K562 (cell line): ENCODE data around the gene RDH16.
"Not testable (repeated sequence)": the region's sequence is repeated elsewhere in the genome, so short reads cannot be mapped to it uniquely, and the experiment has no call there.

Experiments
- CEBPB ChIP-seq: fragments of 450-650 bp; IDR thresholded peaks from 2 replicates; pipeline ENCODE4 v1.6.1; 2016; ENCODE audit warnings: missing genetic modification characterization, missing compliant biosample characterization
- EP300 ChIP-seq: IDR thresholded peaks from 2 replicates; pipeline ENCODE4 v1.6.1; 2012; ENCODE audit warnings: low read length, improper control_type of control experiment
- FOSL1 ChIP-seq: fragments of 200-800 bp; sonication (Bioruptor generic); conservative IDR thresholded peaks from 2 replicates; pipeline ENCODE4 v1.6.1; 2016; ENCODE audit warnings: missing genetic modification characterization, missing compliant biosample characterization
- POLR2A ChIP-seq: fragments of 450-650 bp; conservative IDR thresholded peaks from 2 replicates; pipeline ENCODE4 v1.6.1; 2016
- RAD21 ChIP-seq, 2 experiments: fragments of 250-450 bp in 1 of 2; fragments of 450-650 bp in 1 of 2; sonication (Bioruptor Pico) in 1 of 2; formaldehyde crosslinking in 1 of 2; IDR thresholded peaks in 1 of 2; conservative IDR thresholded peaks in 1 of 2; 2 replicates each; pipeline versions ENCODE4 v1.4.0 to v1.8.0; 2020 to 2022; ENCODE audit warnings: mild to moderate bottlenecking in 2 of 2, moderate library complexity in 1 of 2
- RBM15 ChIP-seq: fragments of 200-400 bp; formaldehyde crosslinking; IDR thresholded peaks from 2 replicates; pipeline ENCODE4 v1.6.1; 2018; ENCODE audit warnings: mild to moderate bottlenecking, low read length, moderate library complexity; ENCODE audit not compliant: insufficient read depth
- RBM22 ChIP-seq: fragments of 200-400 bp; formaldehyde crosslinking; IDR thresholded peaks from 2 replicates; pipeline ENCODE4 v1.6.1; 2018; ENCODE audit warnings: low read length, low read depth; ENCODE audit not compliant: poor library complexity, severe bottlenecking
- RFX5 ChIP-seq: IDR thresholded peaks from 2 replicates; pipeline ENCODE4 v1.6.1; 2011; ENCODE audit warnings: low read depth, mild to moderate bottlenecking, improper control_type of control experiment, low read length
- TF ChIP-seq, protein P1 (sequence below), 2 experiments: fragments of 450-650 bp in 1 of 2; sonication (generic) in 1 of 2; formaldehyde crosslinking in 1 of 2; IDR thresholded peaks in 1 of 2; conservative IDR thresholded peaks in 1 of 2; 2 replicates each; pipeline versions ENCODE4 v1.6.1 to v1.8.1; 2016 to 2023; ENCODE audit warnings: mild to moderate bottlenecking in 2 of 2, moderate library complexity in 2 of 2, inconsistent platforms in 1 of 2, missing genetic modification reagents in 1 of 2
- TF ChIP-seq, protein P2 (sequence below), 2 experiments: IDR thresholded peaks; 2 replicates each; pipeline ENCODE4 v1.6.1; 2011; ENCODE audit warnings: borderline replicate concordance in 1 of 2, control low read depth in 1 of 2, low read depth in 1 of 2, low read length in 1 of 2, mild to moderate bottlenecking in 1 of 2, mixed read lengths in 1 of 2, moderate library complexity in 1 of 2; ENCODE audit not compliant: insufficient read depth in 1 of 2, insufficient read length in 1 of 2, poor library complexity in 1 of 2, severe bottlenecking in 1 of 2; ENCODE audit errors: extremely low read depth in 1 of 2
- TF ChIP-seq, protein P3 (sequence below), 3 experiments: IDR thresholded peaks in 2 of 3; conservative IDR thresholded peaks in 1 of 3; 2 replicates each; pipeline ENCODE4 v1.5.1; 2011 to 2012; ENCODE audit warnings: low read length in 3 of 3, mild to moderate bottlenecking in 3 of 3, control low read depth in 2 of 3, improper control_type of control experiment in 1 of 3, inconsistent platforms in 1 of 3, low read depth in 1 of 3, mixed read lengths in 1 of 3, moderate library complexity in 1 of 3; ENCODE audit not compliant: insufficient read depth in 2 of 3

DNA sequence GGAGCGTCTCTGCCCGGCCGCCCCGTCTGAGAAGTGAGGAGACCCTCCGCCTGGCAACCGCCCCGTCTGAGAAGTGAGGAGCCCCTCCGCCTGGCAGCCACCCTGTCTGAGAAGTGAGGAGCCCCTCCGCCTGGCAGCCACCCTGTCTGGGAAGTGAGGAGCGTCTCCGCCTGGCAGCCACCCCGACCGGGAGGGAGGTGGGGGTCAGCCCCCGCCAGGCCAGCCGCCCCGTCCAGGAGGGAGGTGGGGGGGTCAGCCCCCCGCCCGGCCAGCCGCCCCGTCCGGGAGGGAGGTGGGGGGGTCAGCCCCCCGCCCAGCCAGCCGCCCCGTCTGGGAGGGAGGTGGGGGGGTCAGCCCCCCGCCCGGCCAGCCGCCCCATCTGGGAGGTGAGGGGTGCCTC is 6.1 kb upstream of the RDH16 start:
- TF ChIP-seq EP300; CEBPB (tag); RBM22; RBM15; FOSL1; RFX5; RAD21 (CRISPR knock-in tag; conservative IDR thresholded peaks at IDR 0.05 in 1 of 2, IDR thresholded peaks at IDR 0.05 in 1 of 2); POLR2A: not testable (repeated sequence)
- TF ChIP-seq, protein P1, sequence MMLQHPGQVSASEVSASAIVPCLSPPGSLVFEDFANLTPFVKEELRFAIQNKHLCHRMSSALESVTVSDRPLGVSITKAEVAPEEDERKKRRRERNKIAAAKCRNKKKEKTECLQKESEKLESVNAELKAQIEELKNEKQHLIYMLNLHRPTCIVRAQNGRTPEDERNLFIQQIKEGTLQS (IDR thresholded peaks at IDR 0.05), result not testable (repeated sequence)
- TF ChIP-seq, protein P1 (CRISPR knock-in tag; conservative IDR thresholded peaks at IDR 0.05), result not testable (repeated sequence)
- TF ChIP-seq, protein P2, sequence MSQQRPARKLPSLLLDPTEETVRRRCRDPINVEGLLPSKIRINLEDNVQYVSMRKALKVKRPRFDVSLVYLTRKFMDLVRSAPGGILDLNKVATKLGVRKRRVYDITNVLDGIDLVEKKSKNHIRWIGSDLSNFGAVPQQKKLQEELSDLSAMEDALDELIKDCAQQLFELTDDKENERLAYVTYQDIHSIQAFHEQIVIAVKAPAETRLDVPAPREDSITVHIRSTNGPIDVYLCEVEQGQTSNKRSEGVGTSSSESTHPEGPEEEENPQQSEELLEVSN (IDR thresholded peaks at IDR 0.05; ENCODE audit: borderline replicate concordance in 1 of 2, extremely low read depth in 1 of 2, insufficient read depth in 1 of 2, insufficient read length in 1 of 2, low read depth in 1 of 2, low read length in 1 of 2, poor library complexity in 1 of 2, severe bottlenecking in 1 of 2), result not testable (repeated sequence)
- TF ChIP-seq, protein P3, sequence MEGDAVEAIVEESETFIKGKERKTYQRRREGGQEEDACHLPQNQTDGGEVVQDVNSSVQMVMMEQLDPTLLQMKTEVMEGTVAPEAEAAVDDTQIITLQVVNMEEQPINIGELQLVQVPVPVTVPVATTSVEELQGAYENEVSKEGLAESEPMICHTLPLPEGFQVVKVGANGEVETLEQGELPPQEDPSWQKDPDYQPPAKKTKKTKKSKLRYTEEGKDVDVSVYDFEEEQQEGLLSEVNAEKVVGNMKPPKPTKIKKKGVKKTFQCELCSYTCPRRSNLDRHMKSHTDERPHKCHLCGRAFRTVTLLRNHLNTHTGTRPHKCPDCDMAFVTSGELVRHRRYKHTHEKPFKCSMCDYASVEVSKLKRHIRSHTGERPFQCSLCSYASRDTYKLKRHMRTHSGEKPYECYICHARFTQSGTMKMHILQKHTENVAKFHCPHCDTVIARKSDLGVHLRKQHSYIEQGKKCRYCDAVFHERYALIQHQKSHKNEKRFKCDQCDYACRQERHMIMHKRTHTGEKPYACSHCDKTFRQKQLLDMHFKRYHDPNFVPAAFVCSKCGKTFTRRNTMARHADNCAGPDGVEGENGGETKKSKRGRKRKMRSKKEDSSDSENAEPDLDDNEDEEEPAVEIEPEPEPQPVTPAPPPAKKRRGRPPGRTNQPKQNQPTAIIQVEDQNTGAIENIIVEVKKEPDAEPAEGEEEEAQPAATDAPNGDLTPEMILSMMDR (IDR thresholded peaks at IDR 0.05 in 2 of 3, conservative IDR thresholded peaks at IDR 0.05 in 1 of 3; ENCODE audit: insufficient read depth in 2 of 3, low read depth in 1 of 3, low read length in 3 of 3), result not testable (repeated sequence)
